Liver (tissue), 9 donors: ENCODE data around the gene CCDC7. TPM values are rescaled to one million over a fixed set of nuclear protein-coding genes. Genes with fewer than 3 reads are reported as not detected.

ENCODE experiments used
- DNase-seq: peaks from one replicate; pipeline ENCODE4 v3.0.0-alpha.2; 2017; ENCODE audit warnings: low spot score
- H3K27ac ChIP-seq, 2 donors: one replicate each; pipeline ENCODE4 v1.7.0; 2013; ENCODE audit warnings: inconsistent platforms in 2 of 2, low read length in 2 of 2, control low read depth in 1 of 2, low read depth in 1 of 2, mild to moderate bottlenecking in 1 of 2
- H3K27me3 ChIP-seq, 4 donors: one replicate each; pipeline versions ENCODE4 v1.6.1 to v1.7.0; 2013; ENCODE audit warnings: low read length in 3 of 4, inconsistent platforms in 1 of 4, mild to moderate bottlenecking in 1 of 4, moderate library complexity in 1 of 4; ENCODE audit not compliant: control insufficient read depth in 4 of 4, insufficient read depth in 4 of 4
- H3K36me3 ChIP-seq, 4 donors: one replicate each; pipeline versions ENCODE4 v1.6.1 to v1.7.0; 2013; ENCODE audit warnings: low read length in 3 of 4, mild to moderate bottlenecking in 3 of 4, low read depth in 1 of 4, moderate library complexity in 1 of 4; ENCODE audit not compliant: control insufficient read depth in 4 of 4, insufficient read depth in 3 of 4
- H3K4me1 ChIP-seq, 4 donors: one replicate each; pipeline versions ENCODE4 v1.6.1 to v1.7.0; 2013; ENCODE audit warnings: low read length in 3 of 4, mild to moderate bottlenecking in 3 of 4, moderate library complexity in 1 of 4; ENCODE audit not compliant: control insufficient read depth in 4 of 4, insufficient read depth in 4 of 4
- H3K4me3 ChIP-seq, 3 donors: one replicate each; pipeline versions ENCODE4 v1.6.1 to v1.7.0; 2013; ENCODE audit warnings: low read length in 3 of 3, control low read depth in 1 of 3, low read depth in 1 of 3, mild to moderate bottlenecking in 1 of 3
- H3K9ac ChIP-seq, 2 donors: one replicate each; pipeline ENCODE4 v1.7.0; 2013; ENCODE audit warnings: low read length in 2 of 2, mild to moderate bottlenecking in 2 of 2, moderate library complexity in 2 of 2, control low read depth in 1 of 2, low read depth in 1 of 2
- H3K9me3 ChIP-seq, 4 donors: one replicate each; pipeline versions ENCODE4 v1.6.1 to v1.7.0; 2013; ENCODE audit warnings: low read length in 3 of 4; ENCODE audit not compliant: control insufficient read depth in 4 of 4
- ATF3 ChIP-seq: IDR thresholded peaks from 2 replicates; pipeline ENCODE4 v1.6.1; 2016; ENCODE audit warnings: antibody characterized with exemption
- EGR1 ChIP-seq, 2 donors: IDR thresholded peaks; 2 replicates each; pipeline ENCODE4 v1.6.1; 2016 to 2018; ENCODE audit warnings: antibody characterized with exemption in 2 of 2, low read depth in 2 of 2
- FOXA1 ChIP-seq: IDR thresholded peaks from 2 replicates; pipeline ENCODE4 v1.6.1; 2016; ENCODE audit warnings: antibody characterized with exemption
- FOXA2 ChIP-seq: IDR thresholded peaks from 2 replicates; pipeline ENCODE4 v1.6.1; 2016; ENCODE audit warnings: antibody characterized with exemption
- GABPA ChIP-seq, 2 donors: IDR thresholded peaks in 1 of 2; conservative IDR thresholded peaks in 1 of 2; 2 replicates each; pipeline ENCODE4 v1.6.1; 2016; ENCODE audit warnings: antibody characterized with exemption in 2 of 2, mild to moderate bottlenecking in 1 of 2, moderate library complexity in 1 of 2
- HNF4G ChIP-seq: IDR thresholded peaks from 2 replicates; pipeline ENCODE4 v1.6.1; 2016; ENCODE audit warnings: antibody characterized with exemption
- JUND ChIP-seq, 2 donors: IDR thresholded peaks; 2 replicates each; pipeline ENCODE4 v1.6.1; 2016; ENCODE audit warnings: antibody characterized with exemption in 2 of 2
- MAX ChIP-seq: IDR thresholded peaks from 2 replicates; pipeline ENCODE4 v1.6.1; 2016; ENCODE audit warnings: antibody characterized with exemption
- NR2F2 ChIP-seq: IDR thresholded peaks from 2 replicates; pipeline ENCODE4 v1.6.1; 2016; ENCODE audit warnings: antibody characterized with exemption
- RAD21 ChIP-seq, 2 donors: IDR thresholded peaks; 2 replicates each; pipeline ENCODE4 v1.6.1; 2016; ENCODE audit warnings: antibody characterized with exemption in 2 of 2, mild to moderate bottlenecking in 2 of 2
- REST ChIP-seq: IDR thresholded peaks from 2 replicates; pipeline ENCODE4 v1.6.1; 2016; ENCODE audit warnings: antibody characterized with exemption, mild to moderate bottlenecking
- RXRA ChIP-seq, 2 donors: IDR thresholded peaks; 2 replicates each; pipeline ENCODE4 v1.6.1; 2017 to 2018; ENCODE audit warnings: antibody characterized with exemption in 2 of 2, mild to moderate bottlenecking in 1 of 2
- TAF1 ChIP-seq: conservative IDR thresholded peaks from 2 replicates; pipeline ENCODE4 v1.6.1; 2016; ENCODE audit warnings: antibody characterized with exemption, mild to moderate bottlenecking
- YY1 ChIP-seq: IDR thresholded peaks from 2 replicates; pipeline ENCODE4 v1.6.1; 2016; ENCODE audit warnings: antibody characterized with exemption, mild to moderate bottlenecking
- ZBTB33 ChIP-seq: IDR thresholded peaks from 2 replicates; pipeline ENCODE4 v1.6.1; 2016; ENCODE audit warnings: antibody characterized with exemption
- WGBS: extraction: QIAGEN DNeasy Blood & Tissue Kit; methylation state at CpG from one replicate; pipeline ENCODE4 v1.1.7; 2013; 5-methylcytosine and 5-hydroxymethylcytosine counted together
- polyA plus RNA-seq, 2 donors: library from polyadenylated mRNA; stranded (reverse) in 1 of 2; unstranded in 1 of 2; fragments of 200-250 nt in 1 of 2; fragments of >200 nt in 1 of 2; fragmentation: Nextera tagmentation in 1 of 2; extraction: Ambion mirVana in 1 of 2; gene quantifications; one replicate each; pipeline versions ENCODE4 v1.2.1 to v1.2.3, GENCODE V29; 2013 to 2015
- total RNA-seq, 2 donors: library from RNA; depleted of rRNA; stranded (reverse); fragments of >200 nt; gene quantifications; one replicate each; pipeline ENCODE4 v1.2.3, GENCODE V29; 2014
- donor health status: healthy.
- donor health status: healthy.
- donor health status: healthy.
- donor health status: healthy.
- donor health status: healthy.

Gene CCDC7
- total and polyA plus RNA-seq, 4 donors: 0.47 to 5.9 (median 3.2) TPM

- TF ChIP-seq ZBTB33: no peak
- TF ChIP-seq YY1: no peak
- no peak for TF ChIP-seq JUND (IDR thresholded peaks at IDR 0.05)
- TF ChIP-seq TAF1: no peak
- TF ChIP-seq NR2F2: no peak
- TF ChIP-seq RXRA (IDR thresholded peaks at IDR 0.05): no peak
- no peak for TF ChIP-seq RAD21 (IDR thresholded peaks at IDR 0.05)
- no peak for TF ChIP-seq GABPA (IDR thresholded peaks at IDR 0.05 in 1 of 2, conservative IDR thresholded peaks at IDR 0.05 in 1 of 2)
- TF ChIP-seq MAX: no peak
Observed at GRCh38 chr10:32516567-32517495, 70.9 kb downstream of the CCDC7 start (continued).

- no peaks in the 10 kb centered on the region for H3K4me1 ChIP-seq
- no peak overlapping the region for H3K27ac ChIP-seq
- H3K27me3 ChIP-seq: no peaks in the 10 kb centered on the region
- TF ChIP-seq RAD21 (IDR thresholded peaks at IDR 0.05) (no peak), EGR1 (IDR thresholded peaks at IDR 0.05; ENCODE audit: low read depth in 2 of 2) (no peak), REST (no peak), RXRA (IDR thresholded peaks at IDR 0.05) (no peak), JUND (IDR thresholded peaks at IDR 0.05) (no peak), YY1 (no peak)
- H3K9ac ChIP-seq: no peak overlapping the region
- H3K9me3 ChIP-seq: no peaks in the 10 kb centered on the region
- DNase-seq: no peak
- no peaks in the 10 kb centered on the region for H3K36me3 ChIP-seq
- H3K4me3 ChIP-seq: no peak overlapping the region
Observed at GRCh38 chr10:32530231-32530630, 84.3 kb downstream of the CCDC7 start.

GRCh38 chr10:32538256-32538655 is 92.3 kb downstream of the CCDC7 start:
- TF ChIP-seq NR2F2: no peak
- TF ChIP-seq GABPA (IDR thresholded peaks at IDR 0.05 in 1 of 2, conservative IDR thresholded peaks at IDR 0.05 in 1 of 2): no peak
- TF ChIP-seq TAF1: no peak
- no peak for TF ChIP-seq ZBTB33
- TF ChIP-seq FOXA2: no peak
- no peak for TF ChIP-seq YY1
- TF ChIP-seq HNF4G: no peak
- no peak for TF ChIP-seq FOXA1
- TF ChIP-seq REST: no peak
- no peak for TF ChIP-seq ATF3
- H3K36me3 ChIP-seq: no peaks in the 10 kb centered on the region
- 74% methylated on average over 3 of the region's 3 CpGs for WGBS
- H3K4me1 ChIP-seq: no peaks in the 10 kb centered on the region
- H3K27me3 ChIP-seq: no peaks in the 10 kb centered on the region
- no peaks in the 10 kb centered on the region for H3K9me3 ChIP-seq
- no peak for DNase-seq
- no peak overlapping the region for H3K27ac ChIP-seq
- H3K9ac ChIP-seq: no peak overlapping the region
- no peak overlapping the region for H3K4me3 ChIP-seq
